GM18907 (cell line): ENCODE results near the gene TRIM14.
A peak's percentile ranks its signal among the peaks of the same experiment; 100 is the strongest.
"Not testable (repeated sequence)": the region's sequence is repeated elsewhere in the genome, so short reads cannot be mapped to it uniquely, and the experiment has no call there.

Source experiments
- ATAC-seq: cut with Tn5 transposase; IDR thresholded peaks from one replicate; pipeline ENCODE4 v1.9.1; 2021; ENCODE audit warnings: mild to moderate bottlenecking, moderate library complexity; ENCODE audit not compliant: unreplicated experiment

The TRIM14 gene

GRCh38 chr9:98142182-98142907 is 23.3 kb upstream of the TRIM14 start:
- ATAC-seq: no peak

GRCh38 chr9:98140503-98140902 is 21.5 kb upstream of the TRIM14 start:
- ATAC-seq: no peak

DNA sequence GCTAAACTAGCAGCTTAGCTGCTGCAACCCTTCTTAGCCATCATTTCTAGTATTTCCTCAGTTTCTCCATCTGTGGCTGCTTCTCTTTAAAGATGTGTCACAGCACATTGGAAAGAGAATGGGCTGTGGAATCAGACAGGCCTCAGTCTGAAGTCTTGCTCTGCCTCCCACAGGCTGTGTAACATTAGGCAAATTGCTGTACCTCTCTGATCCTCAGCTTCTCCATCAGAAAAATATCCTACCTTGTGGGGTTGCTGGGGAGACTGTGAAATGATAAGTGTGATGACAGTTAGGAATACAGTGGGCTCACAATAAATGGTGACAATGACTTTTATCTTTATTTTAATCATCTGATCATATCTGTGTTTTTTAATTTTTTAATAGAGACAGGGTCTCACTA is 17.5 kb upstream of the TRIM14 start:
- ATAC-seq: no peak

DNA sequence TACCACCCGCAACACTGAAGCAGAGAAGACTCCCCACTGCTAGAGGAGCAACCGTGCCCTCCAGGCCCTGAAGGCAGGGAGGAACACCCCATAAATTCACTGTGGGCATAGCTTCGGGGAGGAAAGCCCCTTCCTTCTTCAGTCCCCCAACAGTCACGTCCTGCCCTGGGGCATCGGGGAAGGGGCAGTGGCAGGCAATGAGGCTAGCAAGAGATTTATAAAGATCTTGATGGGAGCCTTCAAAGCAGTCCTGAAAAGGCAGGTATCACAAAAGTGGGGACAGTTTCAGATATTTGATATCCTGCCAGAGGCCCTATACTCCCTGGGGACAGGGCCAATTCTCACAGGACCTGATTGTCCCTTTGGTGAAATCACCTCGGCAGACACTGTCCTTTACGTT is 16.9 kb upstream of the TRIM14 start:
- ATAC-seq: no peak

- ATAC-seq: no peak
Measured at GRCh38 chr9:98135558-98135934, 16.5 kb upstream of the TRIM14 start.

DNA sequence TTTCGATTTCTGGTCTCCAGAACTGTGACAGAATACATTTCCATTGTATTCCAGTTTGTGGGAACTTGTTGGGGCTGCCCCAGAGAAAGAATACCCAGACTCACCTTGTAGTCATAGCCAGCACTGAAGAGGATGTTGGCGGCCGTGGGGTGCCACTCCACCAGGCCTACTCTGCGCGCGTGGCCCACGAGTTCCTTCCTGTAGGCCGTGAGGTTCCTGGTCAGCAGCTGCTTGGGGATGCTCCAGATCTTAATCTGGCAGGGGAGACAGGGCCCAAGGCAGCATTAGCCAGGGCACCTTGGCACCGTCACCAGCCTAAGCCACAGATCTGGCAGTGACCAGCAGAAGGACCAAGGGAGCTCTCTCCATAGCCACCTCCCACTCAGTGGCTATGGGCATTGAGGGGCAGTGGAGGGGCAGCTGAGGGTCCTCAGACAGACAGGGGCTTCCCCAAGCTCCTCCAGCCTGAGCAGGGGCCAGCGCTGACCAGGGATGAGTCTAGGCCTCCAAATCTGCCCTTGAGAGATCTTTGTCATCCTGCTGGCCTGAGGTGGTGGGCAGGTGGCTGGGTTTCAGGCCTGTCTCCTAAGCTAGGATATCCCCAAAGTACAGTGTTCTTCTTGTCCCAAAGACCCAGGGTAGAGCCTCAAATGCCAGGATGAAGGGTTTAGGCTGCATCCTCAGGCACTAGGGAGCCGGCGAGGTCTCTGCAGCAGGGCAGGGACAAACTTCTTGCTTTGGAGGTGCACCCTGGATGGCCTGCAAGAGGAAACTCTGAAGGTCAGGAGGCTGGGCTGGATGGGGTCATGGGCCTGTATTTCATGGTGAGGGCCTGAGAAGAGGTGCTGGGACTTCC is 15.9 kb upstream of the TRIM14 start:
- no peak for ATAC-seq

- ATAC-seq: no peak
Measured at GRCh38 chr9:98132806-98133631, 14.0 kb upstream of the TRIM14 start.

GRCh38 chr9:98132158-98132557 is 13.1 kb upstream of the TRIM14 start:
- no peak for ATAC-seq

GRCh38 chr9:98130576-98131228 is 11.7 kb upstream of the TRIM14 start:
- ATAC-seq: no peak

GRCh38 chr9:98130060-98130459 is 11.0 kb upstream of the TRIM14 start:
- not testable (repeated sequence) for ATAC-seq

DNA sequence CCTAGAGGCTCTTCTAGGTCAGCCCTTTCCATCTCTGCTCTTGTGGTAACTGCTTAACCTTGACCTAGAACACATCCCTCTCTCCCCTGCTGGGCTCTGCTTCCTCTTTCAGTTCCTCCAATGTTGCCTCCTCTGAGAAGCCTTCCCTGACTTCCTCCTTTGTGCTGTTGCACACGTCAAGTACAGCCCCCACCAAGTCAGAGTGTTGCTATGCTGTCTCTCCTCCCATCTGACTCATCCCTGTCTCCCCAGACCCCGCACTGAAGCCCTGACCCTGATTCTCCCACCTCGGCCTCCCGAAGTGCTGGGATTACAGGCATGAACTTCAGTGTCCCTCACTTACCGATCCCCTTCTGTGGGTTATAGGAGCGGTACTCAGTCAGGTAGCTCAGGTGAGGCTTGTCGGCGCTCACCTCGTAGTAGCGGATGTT is 10.4 kb upstream of the TRIM14 start:
- ATAC-seq: peak; percentile 79

GRCh38 chr9:98128316-98128715 is 9.3 kb upstream of the TRIM14 start:
- ATAC-seq: no peak

GRCh38 chr9:98127226-98127625 is 8.2 kb upstream of the TRIM14 start:
- ATAC-seq: no peak

GRCh38 chr9:98124637-98125426 is 5.8 kb upstream of the TRIM14 start:
- ATAC-seq: no peak

GRCh38 chr9:98124091-98124490 is 5.1 kb upstream of the TRIM14 start:
- not testable (repeated sequence) for ATAC-seq

- no peak for ATAC-seq
Measured at GRCh38 chr9:98121058-98121457, 2.0 kb upstream of the TRIM14 start.

DNA sequence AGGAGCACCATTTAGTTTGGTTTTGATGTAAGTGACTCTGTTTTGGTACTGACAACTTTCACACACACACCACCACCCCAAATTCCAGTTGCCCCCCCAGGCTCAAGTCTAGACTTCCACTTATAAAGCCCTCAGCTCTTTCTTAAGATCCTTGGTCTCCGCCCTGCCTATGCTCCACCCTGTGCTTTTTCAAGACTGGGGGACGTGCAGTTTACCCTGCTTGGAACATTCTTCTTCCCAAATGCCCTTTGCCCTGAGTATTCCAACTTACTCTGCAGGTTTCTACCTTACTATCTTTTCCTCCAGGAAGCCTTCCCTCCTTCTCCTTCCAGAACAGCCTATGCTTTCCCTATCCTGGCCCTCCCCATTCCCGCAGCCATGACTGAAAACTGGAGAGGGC is 1.5 kb upstream of the TRIM14 start:
- ATAC-seq: no peak

- ATAC-seq: peak; percentile 37
Measured at GRCh38 chr9:98117984-98118639, 910 bp downstream of the TRIM14 start.

- ATAC-seq: not testable (repeated sequence)
Measured at GRCh38 chr9:98117097-98117496, 1.9 kb downstream of the TRIM14 start.

- no peak for ATAC-seq
Measured at GRCh38 chr9:98109052-98109451, 10.0 kb downstream of the TRIM14 start.
